GM12874 (cell line): ENCODE data around the gene NR4A3.

ENCODE experiments used
- CTCF ChIP-seq: IDR thresholded peaks from 2 replicates; pipeline ENCODE4 v1.5.1; 2011; ENCODE audit warnings: low read depth, mild to moderate bottlenecking, control low read depth, low read length, moderate library complexity; ENCODE audit not compliant: insufficient read depth

Gene NR4A3

GRCh38 chr9:99858087-99858486 is 36.4 kb downstream of the NR4A3 start:
- no peak for TF ChIP-seq CTCF

GRCh38 chr9:99859243-99859980 is 37.7 kb downstream of the NR4A3 start:
- no peak for TF ChIP-seq CTCF

DNA sequence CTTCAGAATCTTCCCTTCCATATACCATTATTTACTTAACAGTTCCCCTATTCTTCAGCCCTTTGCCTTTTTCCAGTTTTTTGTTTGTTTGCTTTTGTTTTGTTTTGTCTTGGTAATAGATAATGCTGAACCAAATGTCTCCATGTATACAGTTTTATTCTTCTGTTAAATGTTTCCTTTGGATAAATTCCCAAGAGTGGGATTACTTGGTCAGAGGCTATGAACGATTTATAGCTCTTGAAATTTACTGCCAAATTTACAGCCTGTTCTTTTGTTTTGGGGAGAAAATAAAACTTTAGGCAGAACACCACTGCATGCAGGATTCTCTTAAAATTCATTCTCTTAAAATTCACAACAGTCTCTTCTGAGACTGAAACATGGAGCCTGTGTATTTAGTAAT is 38.6 kb downstream of the NR4A3 start:
- no peak for TF ChIP-seq CTCF

DNA sequence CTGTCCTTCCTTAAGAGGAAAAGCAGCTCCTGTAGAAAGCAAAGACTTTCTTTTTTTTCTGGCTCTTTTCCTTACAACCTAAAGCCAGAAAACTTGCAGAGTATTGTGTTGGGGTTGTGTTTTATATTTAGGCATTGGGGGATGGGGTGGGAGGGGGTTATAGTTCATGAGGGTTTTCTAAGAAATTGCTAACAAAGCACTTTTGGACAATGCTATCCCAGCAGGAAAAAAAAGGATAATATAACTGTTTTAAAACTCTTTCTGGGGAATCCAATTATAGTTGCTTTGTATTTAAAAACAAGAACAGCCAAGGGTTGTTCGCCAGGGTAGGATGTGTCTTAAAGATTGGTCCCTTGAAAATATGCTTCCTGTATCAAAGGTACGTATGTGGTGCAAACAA is 42.3 kb downstream of the NR4A3 start:
- no peak for TF ChIP-seq CTCF

GRCh38 chr9:99866398-99866797 is 44.7 kb downstream of the NR4A3 start:
- no peak for TF ChIP-seq CTCF

DNA sequence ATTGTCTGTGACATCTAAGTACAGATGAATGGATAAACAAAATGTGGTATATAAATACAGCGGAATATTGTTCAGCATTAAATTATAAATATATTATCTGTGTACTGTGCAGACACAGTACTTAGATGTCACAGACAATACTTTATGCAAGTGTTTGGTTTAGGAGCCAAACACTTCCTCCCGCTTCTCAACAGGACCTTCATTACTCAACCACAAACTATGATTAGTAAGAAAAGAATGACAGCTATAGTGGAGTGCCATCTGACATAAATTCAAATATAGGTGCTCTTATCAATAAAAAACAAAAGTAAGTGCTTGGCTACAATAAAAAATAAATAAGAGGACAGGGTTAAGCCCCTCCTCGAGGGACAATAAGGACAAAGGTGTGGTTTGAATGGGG is 45.9 kb downstream of the NR4A3 start:
- TF ChIP-seq CTCF = no peak

- TF ChIP-seq CTCF = no peak
These were observed 46.3 kb downstream of the NR4A3 start for GRCh38 chr9:99867968-99868367.

DNA sequence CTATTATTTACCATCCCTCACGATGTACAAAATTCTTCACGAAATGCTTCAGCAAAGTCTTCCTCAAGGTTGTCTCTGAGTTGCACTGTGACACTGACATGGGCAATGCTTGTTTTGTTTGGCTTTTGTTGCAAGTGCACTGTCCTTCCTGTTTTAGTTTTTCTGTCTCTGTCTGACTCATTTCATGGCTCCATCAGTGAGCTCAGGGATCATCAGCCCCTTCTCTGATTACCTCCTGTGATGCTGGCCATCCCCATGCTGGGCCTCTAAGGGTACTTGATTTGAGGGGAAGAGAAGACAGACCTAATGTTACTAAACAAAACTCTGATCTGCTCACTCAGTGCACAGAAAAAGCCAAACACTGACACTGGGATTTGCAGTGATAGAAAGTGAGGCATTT is 47.2 kb downstream of the NR4A3 start:
- TF ChIP-seq CTCF = no peak
